GM19099 (cell line): ENCODE results near the gene NT5DC2.

ENCODE experiments used
- POLR2A ChIP-seq: IDR thresholded peaks from 3 replicates; pipeline ENCODE4 v1.6.1; 2011; ENCODE audit warnings: low read depth; ENCODE audit not compliant: insufficient read length; ENCODE audit errors: extremely low read depth

The NT5DC2 gene

DNA sequence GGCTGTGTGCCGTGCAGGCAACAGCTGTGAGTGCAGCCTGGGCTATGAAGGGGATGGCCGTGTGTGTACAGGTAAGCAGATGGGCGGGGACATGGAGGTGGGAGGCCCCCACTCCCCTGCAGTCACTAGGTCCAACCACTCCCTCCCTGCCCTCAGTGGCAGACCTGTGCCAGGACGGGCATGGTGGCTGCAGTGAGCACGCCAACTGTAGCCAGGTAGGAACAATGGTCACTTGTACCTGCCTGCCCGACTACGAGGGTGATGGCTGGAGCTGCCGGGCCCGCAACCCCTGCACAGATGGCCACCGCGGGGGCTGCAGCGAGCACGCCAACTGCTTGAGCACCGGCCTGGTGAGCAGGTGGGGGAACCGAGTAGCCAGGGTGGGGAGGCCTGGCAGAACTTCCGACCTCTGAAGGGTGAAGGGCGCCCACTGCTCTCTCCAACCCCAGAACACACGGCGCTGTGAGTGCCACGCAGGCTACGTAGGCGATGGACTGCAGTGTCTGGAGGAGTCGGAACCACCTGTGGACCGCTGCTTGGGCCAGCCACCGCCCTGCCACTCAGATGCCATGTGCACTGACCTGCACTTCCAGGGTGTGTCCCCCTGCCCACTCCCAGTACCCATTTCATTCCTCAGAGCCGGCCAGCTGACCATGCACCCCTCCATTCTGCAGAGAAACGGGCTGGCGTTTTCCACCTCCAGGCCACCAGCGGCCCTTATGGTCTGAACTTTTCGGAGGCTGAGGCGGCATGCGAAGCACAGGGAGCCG lies 11.6 kb downstream of the NT5DC2 start:
- TF ChIP-seq POLR2A = no peak

DNA sequence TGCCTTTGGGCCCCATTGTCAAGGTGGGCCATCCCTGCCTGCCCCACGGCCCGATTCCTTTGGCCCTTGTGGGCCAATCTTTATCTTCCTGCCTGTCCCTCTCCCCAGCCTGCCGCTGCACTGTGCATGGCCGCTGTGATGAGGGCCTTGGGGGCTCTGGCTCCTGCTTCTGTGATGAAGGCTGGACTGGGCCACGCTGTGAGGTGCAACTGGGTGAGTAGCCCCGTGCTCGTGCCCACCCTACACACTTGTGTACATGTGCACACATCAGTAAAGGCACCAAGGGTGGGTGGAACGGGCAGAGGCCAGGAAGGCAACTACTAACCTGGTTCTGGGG lies 12.2 kb downstream of the NT5DC2 start:
- no peak for TF ChIP-seq POLR2A

DNA sequence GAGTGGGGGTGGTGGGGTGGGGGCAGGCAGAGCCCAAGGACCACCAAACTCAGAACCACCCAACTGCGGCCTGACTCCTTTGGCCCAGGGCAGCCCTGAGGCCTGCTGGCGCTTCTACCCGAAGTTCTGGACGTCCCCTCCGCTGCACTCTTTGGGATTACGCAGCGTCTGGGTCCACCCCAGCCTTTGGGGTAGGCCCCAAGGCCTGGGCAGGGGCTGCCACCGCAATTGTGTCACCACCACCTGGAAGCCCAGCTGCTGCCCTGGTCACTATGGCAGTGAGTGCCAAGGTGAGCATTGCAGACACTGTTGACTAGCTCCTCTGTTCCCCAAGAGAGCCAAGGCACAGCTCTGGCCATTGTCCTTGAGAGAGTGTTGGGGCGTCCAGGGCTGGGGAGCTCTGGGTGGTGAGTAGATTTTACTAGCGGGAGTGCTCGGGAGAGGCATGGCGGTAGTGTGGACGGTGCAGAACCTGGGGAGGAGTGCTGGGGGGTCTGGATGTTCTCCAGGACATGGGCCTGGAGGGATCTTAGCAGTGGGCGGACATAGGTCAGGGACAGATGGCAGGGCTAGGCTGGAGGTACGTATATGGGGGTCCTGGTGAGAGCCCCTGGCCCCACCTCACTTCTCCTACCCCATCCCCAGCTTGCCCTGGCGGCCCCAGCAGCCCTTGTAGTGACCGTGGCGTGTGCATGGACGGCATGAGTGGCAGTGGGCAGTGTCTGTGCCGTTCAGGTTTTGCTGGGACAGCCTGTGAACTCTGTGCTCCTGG lies 12.8 kb downstream of the NT5DC2 start:
- TF ChIP-seq POLR2A = no peak

DNA sequence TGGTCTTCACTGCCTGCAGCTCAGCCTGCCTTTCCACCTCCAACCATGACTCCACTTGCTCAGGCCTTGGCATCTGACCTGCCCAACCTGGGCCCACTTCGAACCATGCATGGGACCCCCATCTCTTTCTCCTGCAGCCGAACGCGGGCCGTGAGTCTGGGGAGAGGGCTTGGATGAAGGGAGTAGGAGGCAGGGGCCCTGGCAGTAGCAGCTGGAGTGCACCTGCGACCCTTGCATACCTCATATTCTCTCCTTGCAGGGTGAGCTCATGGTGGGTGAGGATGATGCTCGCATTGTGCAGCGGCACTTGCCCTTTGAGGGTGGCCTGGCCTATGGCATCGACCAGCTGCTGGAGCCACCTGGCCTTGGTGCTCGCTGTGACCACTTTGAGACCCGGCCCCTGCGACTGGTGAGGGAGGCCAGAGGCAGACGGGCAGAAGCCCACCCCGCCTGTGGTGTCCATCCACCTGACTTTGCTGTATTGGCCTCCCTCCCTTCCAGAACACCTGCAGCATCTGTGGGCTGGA lies 13.5 kb downstream of the NT5DC2 start:
- TF ChIP-seq POLR2A = no peak

DNA sequence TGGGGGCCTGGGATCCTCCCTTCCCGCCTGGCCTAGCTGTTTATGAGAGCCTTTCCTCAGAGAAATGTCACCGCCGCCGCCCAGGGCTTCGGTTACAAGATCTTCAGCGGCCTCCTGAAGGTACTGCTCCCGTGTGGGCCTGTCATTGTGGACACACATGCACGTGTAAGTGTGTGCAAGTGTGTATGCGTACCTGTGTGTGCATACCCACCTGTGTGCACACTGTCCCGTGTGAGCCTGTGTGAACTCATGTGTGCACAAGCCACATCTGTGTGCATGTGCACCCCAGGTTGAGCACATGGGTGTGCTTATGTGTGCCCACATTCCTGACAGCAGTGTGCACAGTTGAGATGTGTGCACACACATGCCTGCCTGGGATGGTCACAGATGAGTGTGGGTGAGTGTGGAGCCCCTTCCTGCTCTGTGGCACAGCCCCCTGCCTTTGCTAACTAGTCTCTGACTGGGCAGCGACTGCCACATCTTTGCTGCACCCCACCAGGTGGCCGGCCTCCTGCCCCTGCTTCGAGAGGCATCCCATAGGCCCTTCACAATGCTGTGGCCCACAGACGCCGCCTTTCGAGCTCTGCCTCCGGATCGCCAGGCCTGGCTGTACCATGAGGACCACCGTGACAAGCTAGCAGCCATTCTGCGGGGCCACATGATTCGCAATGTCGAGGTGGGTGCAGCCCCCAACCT lies 14.1 kb downstream of the NT5DC2 start:
- TF ChIP-seq POLR2A = no peak

DNA sequence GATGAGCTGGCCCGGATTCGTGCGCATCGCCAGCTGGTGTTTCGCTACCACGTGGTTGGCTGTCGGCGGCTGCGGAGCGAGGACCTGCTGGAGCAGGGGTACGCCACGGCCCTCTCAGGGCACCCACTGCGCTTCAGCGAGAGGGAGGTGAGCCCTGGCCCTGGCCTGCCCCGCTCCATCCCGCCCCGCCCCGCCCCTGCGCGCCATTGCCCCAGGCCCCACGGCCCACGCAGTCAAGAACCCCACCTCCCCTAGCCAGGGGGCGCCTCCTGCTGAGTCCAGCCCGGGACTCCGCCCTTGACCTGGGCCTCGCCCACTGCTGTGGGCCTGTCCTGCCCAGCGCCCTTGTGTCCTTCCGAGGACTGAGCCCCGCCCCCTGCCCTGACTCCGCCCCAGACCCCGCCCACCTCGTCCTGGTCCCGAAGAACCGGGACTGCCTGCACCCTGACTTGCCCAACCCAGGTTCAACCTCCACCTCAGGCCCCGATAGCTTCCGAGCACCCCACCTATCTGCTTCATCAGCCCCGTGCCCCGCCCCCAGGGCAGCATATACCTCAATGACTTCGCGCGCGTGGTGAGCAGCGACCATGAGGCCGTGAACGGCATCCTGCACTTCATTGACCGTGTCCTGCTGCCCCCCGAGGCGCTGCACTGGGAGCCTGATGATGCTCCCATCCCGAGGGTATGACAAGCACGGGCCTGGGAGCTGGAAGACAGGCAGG lies 14.8 kb downstream of the NT5DC2 start:
- TF ChIP-seq POLR2A = no peak

DNA sequence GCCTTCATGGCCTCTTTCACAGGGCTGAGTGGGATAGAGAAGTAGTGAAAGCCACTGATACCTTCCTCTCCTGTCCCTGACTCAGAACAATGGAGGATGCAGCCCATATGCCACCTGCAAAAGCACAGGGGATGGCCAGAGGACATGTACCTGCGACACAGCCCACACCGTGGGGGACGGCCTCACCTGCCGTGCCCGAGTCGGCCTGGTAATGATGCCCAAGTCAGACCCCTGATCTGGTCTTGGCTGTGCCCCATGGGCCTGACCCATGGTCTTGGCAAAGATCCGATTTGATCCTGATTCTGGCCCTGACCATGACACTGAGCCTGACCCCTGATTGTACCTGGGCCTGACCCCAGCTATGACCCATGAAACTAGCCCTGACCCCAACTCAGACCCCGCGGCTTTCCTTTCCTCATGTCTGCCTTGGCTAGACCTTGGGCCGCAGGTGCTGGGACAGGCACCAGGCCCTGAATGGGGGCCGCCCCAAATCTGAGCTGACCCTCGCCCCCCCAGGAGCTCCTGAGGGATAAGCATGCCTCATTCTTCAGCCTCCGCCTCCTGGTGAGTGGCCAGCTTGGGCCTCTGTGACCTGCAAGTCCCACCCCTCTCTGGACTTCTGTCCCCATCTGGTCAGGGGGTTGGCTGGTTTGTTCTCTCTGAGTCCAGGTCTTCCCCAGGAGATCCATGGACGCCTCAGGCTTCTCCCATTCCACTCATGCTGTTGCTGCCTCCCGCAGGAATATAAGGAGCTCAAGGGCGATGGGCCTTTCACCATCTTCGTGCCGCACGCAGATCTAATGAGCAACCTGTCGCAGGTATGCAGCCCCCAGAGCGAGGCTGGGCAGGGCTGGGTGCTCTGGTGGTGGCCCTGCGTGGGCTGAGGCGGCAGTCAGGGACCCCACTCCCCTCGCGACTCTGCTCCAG lies 15.6 kb downstream of the NT5DC2 start:
- no peak for TF ChIP-seq POLR2A

DNA sequence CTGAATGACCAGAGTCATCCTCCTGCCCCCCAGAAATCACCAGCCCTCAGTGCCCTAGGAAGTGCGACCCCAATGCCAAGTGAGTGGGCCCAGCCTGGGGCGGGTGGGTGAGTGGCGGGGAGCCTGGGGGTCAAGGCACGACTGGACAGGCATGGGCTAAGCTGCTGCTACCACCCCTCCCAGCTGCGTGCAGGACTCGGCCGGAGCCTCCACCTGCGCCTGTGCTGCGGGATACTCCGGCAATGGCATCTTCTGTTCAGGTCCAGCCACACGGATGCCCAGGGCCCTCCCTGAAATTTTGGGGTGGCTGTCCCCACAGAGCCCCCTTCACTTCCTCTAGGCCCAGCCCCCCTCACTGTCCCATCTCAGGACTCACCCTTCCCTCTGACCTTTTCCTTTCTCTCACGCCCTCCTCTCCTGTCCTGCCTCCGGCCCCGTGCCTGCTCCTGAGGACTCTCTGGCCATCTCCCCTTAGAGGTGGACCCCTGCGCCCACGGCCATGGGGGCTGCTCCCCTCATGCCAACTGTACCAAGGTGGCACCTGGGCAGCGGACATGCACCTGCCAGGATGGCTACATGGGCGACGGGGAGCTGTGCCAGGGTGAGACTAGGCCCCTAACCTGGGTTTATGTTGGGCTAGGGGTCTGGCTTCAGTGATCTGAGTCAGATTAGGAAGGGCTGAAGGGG lies 17.0 kb downstream of the NT5DC2 start:
- TF ChIP-seq POLR2A = no peak

DNA sequence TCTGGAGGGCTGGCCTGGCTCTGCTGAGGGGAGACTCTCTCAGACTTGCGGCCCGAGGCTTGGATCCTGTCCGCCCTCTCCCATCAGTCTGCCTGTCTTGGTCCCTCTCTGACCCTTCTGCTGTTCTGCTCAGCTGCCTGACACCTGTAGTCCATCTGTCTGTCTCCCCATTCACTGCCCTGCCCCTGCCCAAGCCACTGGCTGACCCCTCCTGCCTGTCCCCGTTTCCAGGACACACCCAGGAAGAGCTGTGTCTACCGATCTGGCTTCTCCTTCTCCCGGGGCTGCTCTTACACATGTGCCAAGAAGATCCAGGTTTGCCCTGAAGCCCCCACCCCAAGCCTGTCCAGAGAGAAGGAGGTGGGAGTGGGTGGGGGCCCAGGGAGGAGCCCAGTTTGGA lies 18.5 kb downstream of the NT5DC2 start:
- no peak for TF ChIP-seq POLR2A

DNA sequence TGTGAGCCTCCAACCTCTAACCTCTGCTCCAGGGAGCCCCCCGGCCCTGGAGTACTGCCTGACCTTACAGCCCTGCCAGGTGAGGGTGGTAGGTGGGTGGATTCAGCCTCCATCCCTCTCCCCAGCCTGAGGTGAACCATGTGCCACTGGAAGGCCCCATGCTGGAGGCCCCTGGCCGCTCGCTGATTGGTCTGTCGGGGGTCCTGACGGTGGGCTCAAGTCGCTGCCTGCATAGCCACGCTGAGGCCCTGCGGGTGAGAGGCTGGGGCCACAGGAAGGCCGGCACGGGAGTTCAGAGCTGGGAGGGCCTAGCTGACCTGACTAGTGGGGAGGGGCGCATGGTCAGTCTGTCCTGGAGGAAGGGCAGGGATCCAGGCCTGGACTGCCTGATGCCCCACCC lies 19.1 kb downstream of the NT5DC2 start:
- no peak for TF ChIP-seq POLR2A

DNA sequence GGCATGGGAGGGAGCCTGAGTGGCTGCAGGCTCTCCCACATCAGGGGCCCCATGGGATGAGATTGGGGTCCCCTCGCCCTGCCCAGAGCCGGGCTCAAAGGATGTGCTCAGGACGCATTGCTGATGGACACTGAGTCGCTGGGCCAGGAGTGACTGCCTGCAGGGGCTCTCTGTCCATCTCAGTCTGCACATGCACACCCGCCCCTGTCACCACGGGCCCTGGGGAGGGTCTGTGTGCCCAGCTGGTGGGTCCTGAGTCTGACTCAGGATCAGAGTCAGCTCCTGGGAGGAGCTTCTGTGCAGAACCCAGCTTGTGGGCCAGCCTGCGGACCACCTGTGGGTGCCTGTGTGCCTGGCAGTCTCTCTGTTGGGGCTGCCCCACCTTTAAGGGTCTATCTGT lies 20.4 kb downstream of the NT5DC2 start:
- TF ChIP-seq POLR2A = no peak

DNA sequence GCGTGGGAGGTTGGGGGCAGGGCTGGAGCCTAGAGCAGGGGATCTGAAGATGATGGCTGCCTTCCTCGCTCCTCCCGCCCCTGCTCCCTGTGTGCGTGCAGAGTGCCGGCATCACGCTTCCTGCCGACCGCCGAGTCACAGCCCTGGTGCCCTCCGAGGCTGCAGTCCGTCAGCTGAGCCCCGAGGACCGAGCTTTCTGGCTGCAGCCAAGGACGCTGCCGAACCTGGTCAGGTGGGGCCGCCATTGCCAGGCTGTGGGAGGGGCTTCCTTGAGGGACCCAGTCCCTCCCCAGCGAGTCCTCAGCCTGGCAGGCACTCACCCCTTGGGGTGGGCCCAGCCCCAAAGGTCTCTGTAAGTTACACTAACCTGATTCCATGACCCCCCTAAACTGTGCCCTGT lies 20.9 kb downstream of the NT5DC2 start:
- TF ChIP-seq POLR2A = no peak

DNA sequence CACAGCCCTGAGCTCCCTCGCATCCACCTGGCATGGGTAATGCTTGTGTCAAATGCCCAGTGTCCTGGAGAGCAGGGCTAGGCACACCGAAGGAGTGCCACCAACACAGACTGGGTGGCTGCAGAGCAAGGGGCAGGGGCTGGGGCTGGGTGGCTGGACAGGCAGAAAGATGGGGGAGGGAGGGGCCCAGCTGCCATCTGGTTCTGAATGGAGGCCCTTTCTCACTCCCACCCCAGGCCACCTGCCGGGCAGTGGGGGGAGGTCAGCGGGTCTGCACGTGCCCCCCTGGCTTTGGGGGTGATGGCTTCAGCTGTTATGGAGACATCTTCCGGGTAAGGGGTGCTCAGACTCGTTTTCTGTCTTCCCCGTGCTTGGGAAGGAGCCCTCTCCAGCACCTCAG lies 21.6 kb downstream of the NT5DC2 start:
- no peak for TF ChIP-seq POLR2A
